ENCODE results near the gene TMEM132C. TPM values are rescaled to one million over a fixed set of nuclear protein-coding genes. Genes with fewer than 3 reads are reported as not detected.

Gene TMEM132C
- total RNA-seq, 1 experiment from 2014 or later = not detected

DNA sequence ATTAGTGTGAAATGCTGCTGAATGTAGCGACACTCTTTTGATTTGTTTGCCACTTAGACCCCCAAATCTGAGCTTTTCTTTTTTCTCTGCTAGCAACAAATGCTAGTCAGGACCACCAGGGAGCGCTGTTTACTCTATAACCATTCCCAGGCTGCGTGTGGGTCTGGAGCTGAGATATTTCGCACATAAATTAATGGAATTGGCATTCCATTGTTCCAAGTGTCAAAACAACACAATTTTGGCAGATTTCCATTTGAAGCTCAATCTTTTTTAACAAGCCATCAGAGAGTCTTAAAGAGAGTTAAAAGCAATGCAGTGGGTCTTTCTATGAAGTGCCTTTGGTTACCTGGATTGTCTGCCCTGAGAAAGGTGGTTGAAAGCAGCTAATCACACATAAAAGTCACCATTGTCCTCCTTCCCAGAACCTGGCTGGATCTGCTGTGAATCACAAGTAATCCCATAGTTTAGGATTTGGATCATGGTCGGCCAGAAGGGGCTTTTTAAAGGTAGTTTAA, 7.4 kb upstream of the TMEM132C start:
- Mint-ChIP-seq H3K27ac (no peak overlapping the region), H3K27me3 (ENCODE audit: low read depth) (peaks cover 21% of the 10 kb centered on the region), H3K9me3 (peaks cover 46% of the 10 kb centered on the region), H3K36me3 (peaks cover 66% of the 10 kb centered on the region), H3K4me1 (no peaks in the 10 kb centered on the region), H3K4me3 (no peak overlapping the region)
- no peak for ATAC-seq
- ChIA-PET POLR2A (no interaction called here), CTCF (interaction anchor here (0.6 kb wide), 2 partner anchors 14 to 172 kb away, joined by 3 read pairs; no protein-coding TSS in a partner anchor)
- TF ChIP-seq MAX (CRISPR knock-in tag; IDR thresholded peaks at IDR 0.05) = no peak
- TF ChIP-seq OVOL2 (CRISPR knock-in tag; IDR thresholded peaks at IDR 0.05; ENCODE audit: borderline replicate concordance) = no peak
- TF ChIP-seq NR2C2 (CRISPR knock-in tag; IDR thresholded peaks at IDR 0.05) = no peak
- TF ChIP-seq FOXK1 (CRISPR knock-in tag; IDR thresholded peaks at IDR 0.05) = no peak
- TF ChIP-seq SOX15 (CRISPR knock-in tag; IDR thresholded peaks at IDR 0.05) = no peak
- no peak for TF ChIP-seq RELA (CRISPR knock-in tag; IDR thresholded peaks at IDR 0.05; ENCODE audit: borderline replicate concordance)
- no peak for TF ChIP-seq ERG (CRISPR knock-in tag; IDR thresholded peaks at IDR 0.05)
- no peak for TF ChIP-seq ATF6 (CRISPR knock-in tag; IDR thresholded peaks at IDR 0.05)
- no peak for TF ChIP-seq FOXJ3 (CRISPR knock-in tag; IDR thresholded peaks at IDR 0.05; ENCODE audit: borderline replicate concordance)
- TF ChIP-seq ZNF396 (CRISPR knock-in tag; IDR thresholded peaks at IDR 0.05; ENCODE audit: borderline replicate concordance) = no peak
- no peak for TF ChIP-seq NR1H2 (CRISPR knock-in tag; IDR thresholded peaks at IDR 0.05)
- no peak for TF ChIP-seq ZNF121 (CRISPR knock-in tag; IDR thresholded peaks at IDR 0.05)
- TF ChIP-seq ELF4 (CRISPR knock-in tag; IDR thresholded peaks at IDR 0.05; ENCODE audit: low read depth) = no peak
- TF ChIP-seq, protein P1, sequence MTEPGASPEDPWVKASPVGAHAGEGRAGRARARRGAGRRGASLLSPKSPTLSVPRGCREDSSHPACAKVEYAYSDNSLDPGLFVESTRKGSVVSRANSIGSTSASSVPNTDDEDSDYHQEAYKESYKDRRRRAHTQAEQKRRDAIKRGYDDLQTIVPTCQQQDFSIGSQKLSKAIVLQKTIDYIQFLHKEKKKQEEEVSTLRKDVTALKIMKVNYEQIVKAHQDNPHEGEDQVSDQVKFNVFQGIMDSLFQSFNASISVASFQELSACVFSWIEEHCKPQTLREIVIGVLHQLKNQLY (CRISPR knock-in tag; IDR thresholded peaks at IDR 0.05) = no peak
- no peak for TF ChIP-seq ZBTB21 (CRISPR knock-in tag; IDR thresholded peaks at IDR 0.05; ENCODE audit: borderline replicate concordance)
- TF ChIP-seq ETV6 (CRISPR knock-in tag; IDR thresholded peaks at IDR 0.05) = no peak
- TF ChIP-seq ATF1 (CRISPR knock-in tag; IDR thresholded peaks at IDR 0.05) = no peak
- TF ChIP-seq FOXP1 (CRISPR knock-in tag; IDR thresholded peaks at IDR 0.05; ENCODE audit: borderline replicate concordance) = no peak
- no peak for DNase-seq (ENCODE audit: low spot score)

- peaks cover 47% of the 10 kb centered on the region for H3K9me3 Mint-ChIP-seq
- H3K4me3 Mint-ChIP-seq = no peak overlapping the region
- H3K4me1 Mint-ChIP-seq = no peaks in the 10 kb centered on the region
- POLR2A ChIA-PET = no interaction called here
- CTCF ChIA-PET = no interaction called here
- H3K27me3 Mint-ChIP-seq (ENCODE audit: low read depth) = peaks cover 22% of the 10 kb centered on the region
- DNase-seq (ENCODE audit: low spot score) (no peak), ATAC-seq (no peak)
- no peak overlapping the region for H3K27ac Mint-ChIP-seq
- TF ChIP-seq RELA (CRISPR knock-in tag; IDR thresholded peaks at IDR 0.05; ENCODE audit: borderline replicate concordance) (no peak), JUN (CRISPR knock-in tag; IDR thresholded peaks at IDR 0.05) (no peak), ELF4 (CRISPR knock-in tag; IDR thresholded peaks at IDR 0.05; ENCODE audit: low read depth) (no peak), ZNF396 (CRISPR knock-in tag; IDR thresholded peaks at IDR 0.05; ENCODE audit: borderline replicate concordance) (no peak), TCF7 (CRISPR knock-in tag; IDR thresholded peaks at IDR 0.05; ENCODE audit: low read depth) (no peak), NFE2L1 (CRISPR knock-in tag; IDR thresholded peaks at IDR 0.05) (no peak), NFYB (CRISPR knock-in tag; conservative IDR thresholded peaks at IDR 0.05; ENCODE audit: low read depth) (no peak), FOXK1 (CRISPR knock-in tag; IDR thresholded peaks at IDR 0.05) (no peak), MAX (CRISPR knock-in tag; IDR thresholded peaks at IDR 0.05) (no peak), MYBL2 (CRISPR knock-in tag; IDR thresholded peaks at IDR 0.05) (no peak), EMX1 (CRISPR knock-in tag; IDR thresholded peaks at IDR 0.05) (no peak), HMGA2 (CRISPR knock-in tag; IDR thresholded peaks at IDR 0.05) (no peak), IRF1 (CRISPR knock-in tag; IDR thresholded peaks at IDR 0.05) (no peak), ZNF121 (CRISPR knock-in tag; IDR thresholded peaks at IDR 0.05) (no peak), ATF6 (CRISPR knock-in tag; IDR thresholded peaks at IDR 0.05) (no peak), NR3C1 (CRISPR knock-in tag; conservative IDR thresholded peaks at IDR 0.05; ENCODE audit: low read depth) (no peak)
- TF ChIP-seq, protein P1 (CRISPR knock-in tag; IDR thresholded peaks at IDR 0.05) = no peak
- TF ChIP-seq, protein P2, sequence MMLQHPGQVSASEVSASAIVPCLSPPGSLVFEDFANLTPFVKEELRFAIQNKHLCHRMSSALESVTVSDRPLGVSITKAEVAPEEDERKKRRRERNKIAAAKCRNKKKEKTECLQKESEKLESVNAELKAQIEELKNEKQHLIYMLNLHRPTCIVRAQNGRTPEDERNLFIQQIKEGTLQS (CRISPR knock-in tag; conservative IDR thresholded peaks at IDR 0.05) = no peak
- H3K36me3 Mint-ChIP-seq = peaks cover 67% of the 10 kb centered on the region
Measured at GRCh38 chr12:128261757-128262156, 5.2 kb upstream of the TMEM132C start.

Data from WTC11 (cell line).